ENCODE results near the gene PHACTR1.

GRCh38 chr6:12935637-12936036 is 219.1 kb downstream of the PHACTR1 start:
- TF ChIP-seq CTCF (conservative IDR thresholded peaks at IDR 0.05 in 1 of 2, IDR thresholded peaks at IDR 0.05 in 1 of 2; ENCODE audit: extremely low read depth in 1 of 2, insufficient read depth in 1 of 2, low read depth in 1 of 2, low read length in 2 of 2) (no peak), EZH2 (IDR thresholded peaks at IDR 0.05; ENCODE audit: borderline replicate concordance, low read length) (no peak)
